Parathyroid adenoma (tissue), 2 donors: ENCODE data around the gene BMP7.

Experiments used
- H2AFZ ChIP-seq: fragments of 300-600 bp; sonication (generic); one replicate; pipeline ENCODE4 v1.7.0; 2017; ENCODE audit warnings: antibody characterized with exemption, mild to moderate bottlenecking
- H3K27ac ChIP-seq: fragments of 300-600 bp; sonication (generic); one replicate; pipeline ENCODE4 v1.7.0; 2017
- H3K27me3 ChIP-seq: fragments of 300-600 bp; sonication (generic); one replicate; pipeline ENCODE4 v1.7.0; 2017; ENCODE audit warnings: low read length; ENCODE audit not compliant: control insufficient read depth, insufficient read depth
- H3K36me3 ChIP-seq: fragments of 300-600 bp; sonication (generic); one replicate; pipeline ENCODE4 v1.7.0; 2017; ENCODE audit warnings: low read length; ENCODE audit not compliant: control insufficient read depth, insufficient read depth
- H3K4me1 ChIP-seq: fragments of 300-600 bp; sonication (generic); one replicate; pipeline ENCODE4 v1.7.0; 2017; ENCODE audit warnings: control low read depth
- H3K4me2 ChIP-seq: fragments of 300-600 bp; sonication (generic); one replicate; pipeline ENCODE4 v1.7.0; 2017; ENCODE audit warnings: low read length
- H3K4me3 ChIP-seq: fragments of 300-600 bp; sonication (generic); one replicate; pipeline ENCODE4 v1.7.0; 2017; ENCODE audit warnings: low read depth, low read length
- H3K79me2 ChIP-seq: fragments of 300-600 bp; sonication (generic); one replicate; pipeline ENCODE4 v1.7.0; 2017; ENCODE audit warnings: control low read depth
- H3K9ac ChIP-seq: fragments of 300-600 bp; sonication (generic); one replicate; pipeline ENCODE4 v1.7.0; 2017; ENCODE audit warnings: mild to moderate bottlenecking
- H3K9me3 ChIP-seq: fragments of 300-600 bp; sonication (generic); one replicate; pipeline ENCODE4 v1.7.0; 2017; ENCODE audit warnings: low read length; ENCODE audit not compliant: control insufficient read depth
- TF ChIP-seq, protein P1 (sequence below): fragments of 300-600 bp; sonication (generic); IDR thresholded peaks from one replicate; pipeline ENCODE4 v1.7.0; 2017; ENCODE audit warnings: antibody characterized with exemption, mild to moderate bottlenecking
- donor health status: primary hyperparathyroidism.

BMP7 gene

DNA sequence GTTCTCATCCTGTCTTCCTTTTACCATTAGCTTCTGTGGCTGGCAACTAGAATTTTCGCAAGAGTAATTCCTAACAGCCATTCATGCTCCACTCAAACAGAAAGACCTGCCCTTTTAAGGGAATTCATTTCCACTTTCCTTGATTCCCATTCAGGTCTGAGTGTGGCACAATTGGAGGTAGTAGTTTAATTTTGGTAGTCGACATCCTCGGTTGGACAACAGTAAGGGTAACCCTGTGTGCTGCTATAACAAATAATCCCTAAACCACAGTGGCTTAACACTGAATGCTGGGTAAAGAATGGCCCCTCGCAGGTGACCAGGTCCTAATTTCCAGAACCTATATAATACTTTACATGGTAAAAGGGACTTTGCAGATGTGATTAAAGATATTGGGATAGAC is 142.9 kb downstream of the BMP7 start:
- H3K27me3 ChIP-seq = no peaks in the 10 kb centered on the region
- TF ChIP-seq, protein P1, sequence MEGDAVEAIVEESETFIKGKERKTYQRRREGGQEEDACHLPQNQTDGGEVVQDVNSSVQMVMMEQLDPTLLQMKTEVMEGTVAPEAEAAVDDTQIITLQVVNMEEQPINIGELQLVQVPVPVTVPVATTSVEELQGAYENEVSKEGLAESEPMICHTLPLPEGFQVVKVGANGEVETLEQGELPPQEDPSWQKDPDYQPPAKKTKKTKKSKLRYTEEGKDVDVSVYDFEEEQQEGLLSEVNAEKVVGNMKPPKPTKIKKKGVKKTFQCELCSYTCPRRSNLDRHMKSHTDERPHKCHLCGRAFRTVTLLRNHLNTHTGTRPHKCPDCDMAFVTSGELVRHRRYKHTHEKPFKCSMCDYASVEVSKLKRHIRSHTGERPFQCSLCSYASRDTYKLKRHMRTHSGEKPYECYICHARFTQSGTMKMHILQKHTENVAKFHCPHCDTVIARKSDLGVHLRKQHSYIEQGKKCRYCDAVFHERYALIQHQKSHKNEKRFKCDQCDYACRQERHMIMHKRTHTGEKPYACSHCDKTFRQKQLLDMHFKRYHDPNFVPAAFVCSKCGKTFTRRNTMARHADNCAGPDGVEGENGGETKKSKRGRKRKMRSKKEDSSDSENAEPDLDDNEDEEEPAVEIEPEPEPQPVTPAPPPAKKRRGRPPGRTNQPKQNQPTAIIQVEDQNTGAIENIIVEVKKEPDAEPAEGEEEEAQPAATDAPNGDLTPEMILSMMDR = no peak
- no peaks in the 10 kb centered on the region for H3K4me1 ChIP-seq
- H3K9me3 ChIP-seq = no peaks in the 10 kb centered on the region
- no peak overlapping the region for H3K27ac ChIP-seq
- H3K9ac ChIP-seq = no peak overlapping the region
- no peaks in the 10 kb centered on the region for H3K79me2 ChIP-seq
- no peak overlapping the region for H3K4me3 ChIP-seq
- no peak overlapping the region for H3K4me2 ChIP-seq
- no peak overlapping the region for H2AFZ ChIP-seq
- H3K36me3 ChIP-seq = no peaks in the 10 kb centered on the region

DNA sequence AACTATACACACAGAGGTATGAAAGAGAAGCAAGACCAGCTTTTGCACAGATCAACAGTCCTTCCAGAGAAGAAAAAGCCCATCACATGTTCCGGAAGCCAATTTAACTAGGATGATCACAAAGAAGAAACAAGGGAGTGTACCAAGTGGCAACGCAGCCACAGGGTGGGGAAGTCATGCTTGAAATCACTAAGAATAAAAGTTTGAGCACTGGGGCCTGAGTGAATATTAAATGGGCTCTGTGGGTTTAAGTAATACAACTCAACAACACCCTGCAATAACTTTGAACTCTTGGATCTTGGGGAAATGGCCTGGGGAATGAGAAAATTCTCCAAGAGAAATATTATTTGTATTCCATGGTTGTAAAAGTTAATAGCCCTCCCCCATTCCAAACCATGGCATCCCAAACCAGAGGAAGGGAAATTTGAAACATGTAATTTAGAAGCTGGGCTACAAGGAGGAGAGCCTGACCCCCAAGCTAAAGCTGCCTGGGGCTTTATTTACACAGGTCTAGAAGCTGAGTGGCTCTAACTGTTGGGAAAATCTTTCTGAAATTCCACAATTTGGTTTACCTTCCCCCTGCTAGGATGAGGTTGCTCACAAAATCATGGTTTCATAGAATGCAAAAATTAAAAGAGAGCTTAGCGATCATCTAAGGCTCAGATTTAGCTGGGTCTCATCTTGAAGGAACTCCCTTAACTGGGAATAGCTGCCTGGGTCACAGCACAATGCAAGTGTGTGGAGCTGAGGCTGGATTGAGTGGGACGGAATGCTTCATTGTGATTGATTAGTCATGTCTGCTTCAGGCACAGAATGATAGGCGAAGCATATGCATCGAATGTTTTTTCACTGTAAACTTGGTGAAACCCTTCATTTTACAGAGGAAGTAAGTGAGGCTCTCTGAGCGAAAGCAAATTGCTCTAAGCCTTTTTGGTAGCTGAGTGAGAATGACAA is 143.6 kb downstream of the BMP7 start:
- no peak overlapping the region for H2AFZ ChIP-seq
- no peak overlapping the region for H3K27ac ChIP-seq
- H3K4me3 ChIP-seq = no peak overlapping the region
- H3K27me3 ChIP-seq = no peaks in the 10 kb centered on the region
- no peaks in the 10 kb centered on the region for H3K9me3 ChIP-seq
- H3K36me3 ChIP-seq = no peaks in the 10 kb centered on the region
- H3K9ac ChIP-seq = no peak overlapping the region
- H3K4me1 ChIP-seq = no peaks in the 10 kb centered on the region
- TF ChIP-seq, protein P1 = no peak
- no peak overlapping the region for H3K4me2 ChIP-seq
- H3K79me2 ChIP-seq = no peaks in the 10 kb centered on the region

DNA sequence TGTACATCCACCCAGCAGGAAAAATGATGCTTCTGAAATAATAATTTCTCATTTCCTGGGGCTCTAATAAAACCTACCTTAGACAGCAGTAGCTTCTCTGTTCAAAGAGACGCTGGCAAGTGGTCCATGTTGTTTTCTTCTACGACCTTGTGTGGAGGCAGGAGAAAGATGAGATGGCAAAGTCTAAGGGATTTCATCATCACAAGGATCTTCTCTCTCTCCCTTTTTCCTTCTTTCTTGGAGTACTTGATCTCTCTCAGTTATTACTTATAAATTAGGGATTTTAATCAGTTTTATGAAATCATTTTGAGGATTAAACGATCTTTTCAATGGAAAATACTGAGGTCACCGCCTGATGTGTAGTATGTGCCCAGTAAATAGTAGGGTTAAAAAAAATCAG is 147.5 kb downstream of the BMP7 start:
- no peaks in the 10 kb centered on the region for H3K27me3 ChIP-seq
- TF ChIP-seq, protein P1 = no peak

More for the DNA sequence above, 147.5 kb downstream of the BMP7 start:
- Histone ChIP-seq H3K4me2 (no peak overlapping the region), H3K9me3 (no peaks in the 10 kb centered on the region), H2AFZ (no peak overlapping the region), H3K27ac (no peak overlapping the region), H3K36me3 (no peaks in the 10 kb centered on the region), H3K79me2 (no peaks in the 10 kb centered on the region), H3K9ac (no peak overlapping the region), H3K4me3 (no peak overlapping the region), H3K4me1 (no peaks in the 10 kb centered on the region)
